GM21723 (cell line): ENCODE results near the gene SSX2IP.
A peak's percentile ranks its signal among the peaks of the same experiment; 100 is the strongest.
"Not testable (repeated sequence)": the region's sequence is repeated elsewhere in the genome, so short reads cannot be mapped to it uniquely, and the experiment has no call there.

Source experiments
- ATAC-seq: cut with Tn5 transposase; IDR thresholded peaks from one replicate; pipeline ENCODE4 v1.9.1; 2021; ENCODE audit warnings: mild to moderate bottlenecking, moderate library complexity; ENCODE audit not compliant: unreplicated experiment

The SSX2IP gene

DNA sequence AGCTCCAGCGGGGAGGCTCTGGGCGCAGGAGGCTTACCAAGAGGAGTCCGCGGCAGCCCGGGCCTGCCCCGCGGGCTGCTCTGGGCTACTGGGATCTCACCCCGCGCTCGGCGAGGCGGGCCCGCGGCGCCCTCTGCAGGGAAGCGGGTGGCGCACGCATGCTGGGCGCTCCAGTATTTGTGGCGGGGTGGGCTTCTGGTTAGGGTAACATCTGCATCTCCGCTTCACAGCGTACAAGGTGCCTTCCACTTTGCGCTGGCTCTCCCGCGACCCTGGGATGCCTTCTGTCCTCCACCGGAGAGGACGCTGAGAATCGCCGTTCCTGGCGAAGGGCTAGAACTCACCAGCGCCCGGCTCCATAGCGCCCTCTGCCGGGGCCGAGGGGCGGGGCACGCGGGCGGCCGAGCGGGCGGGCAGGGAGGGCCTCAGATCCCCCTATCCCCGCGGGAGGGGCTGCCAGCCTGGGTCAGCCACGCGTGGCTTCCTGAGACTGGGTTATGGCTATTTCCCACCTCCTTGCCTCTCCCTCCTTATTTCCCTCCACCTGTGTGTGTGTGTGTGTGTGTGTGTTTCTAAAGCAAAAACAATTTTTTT is 69.4 kb downstream of the SSX2IP start:
- peak; percentile 96 for ATAC-seq

DNA sequence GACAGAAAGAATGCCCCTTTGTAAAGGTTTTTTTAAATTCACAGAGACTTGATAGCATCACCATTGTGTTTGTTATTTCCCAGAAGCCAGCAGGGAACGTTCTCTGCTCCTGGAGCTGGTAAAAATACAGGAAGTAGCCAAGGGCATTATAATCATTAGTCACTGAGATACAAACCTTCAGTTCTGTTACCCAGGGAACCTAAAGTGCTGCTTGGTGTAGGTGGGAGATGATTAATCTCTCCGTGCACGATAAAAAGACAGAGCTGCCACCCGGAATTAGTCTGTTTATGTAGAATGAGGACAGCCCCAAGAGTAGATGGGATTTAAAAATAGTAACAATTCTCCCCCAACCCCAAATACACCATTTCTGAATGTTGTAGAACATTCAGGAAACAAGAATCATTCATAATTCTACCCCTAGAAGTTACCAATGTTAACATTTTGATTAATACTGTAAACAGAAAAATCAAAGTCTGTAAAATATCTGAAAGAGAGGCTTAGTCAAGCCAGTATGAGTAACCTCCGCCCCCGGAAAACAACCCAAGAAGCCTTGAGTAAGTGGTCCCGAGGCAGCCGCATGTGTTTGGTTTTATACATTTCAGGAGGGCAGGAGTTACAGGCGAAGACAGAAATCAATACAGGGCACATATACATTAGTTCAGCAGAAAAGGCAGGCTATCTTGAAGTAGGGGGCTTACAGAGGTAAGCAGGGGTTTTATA is 70.7 kb downstream of the SSX2IP start:
- no peak for ATAC-seq

DNA sequence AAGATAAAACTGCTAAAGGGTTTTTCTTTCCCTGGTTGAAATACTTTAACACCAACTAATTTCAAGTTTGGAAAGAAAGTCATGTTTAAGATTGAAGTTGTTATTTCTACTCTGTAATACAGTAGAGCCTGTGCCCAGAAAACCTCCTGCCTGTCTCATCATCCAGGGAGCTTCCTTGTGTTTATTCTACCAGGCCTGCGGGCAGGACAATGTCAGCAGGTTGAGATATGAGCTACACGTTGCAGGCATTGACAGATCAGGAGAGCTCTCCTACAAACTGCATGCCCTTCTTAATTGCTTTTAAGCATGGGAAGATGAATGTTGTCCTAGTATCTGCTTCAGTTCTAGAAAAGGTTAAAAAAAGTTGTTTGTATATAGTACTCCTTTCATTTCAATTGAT is 72.9 kb downstream of the SSX2IP start:
- ATAC-seq: no peak

DNA sequence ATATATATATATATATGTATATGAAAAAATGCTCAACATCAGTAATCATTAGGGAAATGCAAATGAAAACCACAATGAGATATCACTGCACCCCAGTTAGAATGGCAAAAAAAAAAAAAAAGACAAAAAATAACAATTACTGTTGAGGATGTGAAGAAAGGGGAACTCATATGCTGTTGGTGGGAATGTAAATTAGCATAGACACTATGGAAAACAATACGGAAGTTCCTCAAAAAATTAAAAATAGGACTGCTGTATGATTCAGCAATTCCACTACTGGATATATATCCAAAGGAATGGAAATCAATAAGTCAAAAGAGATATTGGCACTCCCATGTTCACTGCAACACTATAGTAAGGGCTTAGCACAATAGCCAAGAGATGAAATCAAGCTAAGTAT is 74.5 kb downstream of the SSX2IP start:
- ATAC-seq: no peak

DNA sequence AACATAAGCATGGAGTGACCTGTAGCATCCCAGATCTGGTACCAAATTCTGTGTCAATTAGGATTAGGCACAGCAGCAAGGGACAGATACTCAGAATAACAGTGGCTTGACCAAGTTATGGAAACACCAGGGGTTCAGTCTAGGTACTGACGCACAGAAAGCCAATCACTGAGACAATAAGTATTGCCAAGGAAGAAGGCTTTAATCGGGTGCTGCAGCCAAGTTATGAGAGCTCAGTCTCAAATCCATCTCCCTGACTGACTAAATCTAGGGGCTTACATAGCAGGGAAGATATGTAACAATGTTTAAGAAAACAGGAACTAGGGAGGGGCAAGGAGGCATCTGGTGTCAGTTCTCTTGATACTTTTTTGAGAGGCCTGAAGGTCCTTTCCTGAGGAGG is 76.4 kb downstream of the SSX2IP start:
- ATAC-seq: no peak

DNA sequence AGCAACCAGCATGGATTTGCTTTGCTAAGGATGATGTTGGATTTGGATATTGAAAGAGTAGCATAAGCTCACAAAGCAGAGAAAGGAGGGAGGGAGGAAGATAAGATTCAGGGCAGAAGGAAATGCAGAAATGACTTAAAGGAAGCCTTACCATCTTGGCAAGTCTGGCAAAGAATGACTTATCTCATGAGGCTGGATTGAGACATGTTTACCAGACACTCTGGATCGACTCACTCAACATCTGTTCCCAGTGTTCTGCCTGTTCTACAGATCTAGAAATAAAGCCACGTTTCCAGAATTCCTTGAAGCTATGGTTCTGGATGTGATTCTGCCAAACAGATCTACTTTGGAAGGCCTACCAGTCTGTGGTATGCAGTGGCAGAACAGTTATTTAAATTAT is 77.2 kb downstream of the SSX2IP start:
- no peak for ATAC-seq

DNA sequence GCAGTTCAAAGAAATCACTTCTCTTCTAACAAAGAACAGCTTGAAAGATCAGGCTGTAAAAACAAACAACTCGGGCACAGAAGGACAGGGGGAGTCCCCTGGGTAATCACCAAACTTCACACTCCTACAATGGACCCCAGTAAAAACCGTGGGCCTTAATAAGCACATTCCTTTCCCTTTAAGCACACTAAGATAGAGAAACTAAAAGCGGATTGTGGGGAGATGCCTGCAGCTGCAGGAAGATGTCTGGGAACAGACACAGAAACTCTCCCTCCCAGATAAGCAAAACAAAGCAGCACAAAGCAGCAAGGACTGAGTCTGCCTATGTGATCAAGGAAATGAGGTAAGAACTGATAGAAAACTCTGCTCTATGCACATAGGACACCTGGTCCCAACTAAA is 78.5 kb downstream of the SSX2IP start:
- ATAC-seq: no peak

DNA sequence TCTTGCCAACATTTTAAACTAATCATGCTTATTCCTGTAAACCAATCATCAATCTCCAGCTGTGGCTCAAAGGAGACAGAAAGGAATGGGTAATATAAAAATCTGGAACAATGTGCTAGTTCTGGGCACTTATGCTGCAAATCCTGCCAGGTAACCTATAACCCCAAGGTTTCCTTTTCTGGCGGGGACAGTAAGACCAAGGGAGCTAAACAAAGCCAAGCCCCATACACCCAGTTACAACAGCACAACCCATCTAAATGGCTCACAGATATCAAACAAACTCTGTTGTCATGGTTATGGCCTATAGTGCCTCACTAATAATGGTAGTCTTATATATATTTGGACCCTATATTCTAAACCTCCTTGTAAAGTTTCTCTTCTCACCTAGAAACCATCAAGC is 79.2 kb downstream of the SSX2IP start:
- ATAC-seq: no peak

DNA sequence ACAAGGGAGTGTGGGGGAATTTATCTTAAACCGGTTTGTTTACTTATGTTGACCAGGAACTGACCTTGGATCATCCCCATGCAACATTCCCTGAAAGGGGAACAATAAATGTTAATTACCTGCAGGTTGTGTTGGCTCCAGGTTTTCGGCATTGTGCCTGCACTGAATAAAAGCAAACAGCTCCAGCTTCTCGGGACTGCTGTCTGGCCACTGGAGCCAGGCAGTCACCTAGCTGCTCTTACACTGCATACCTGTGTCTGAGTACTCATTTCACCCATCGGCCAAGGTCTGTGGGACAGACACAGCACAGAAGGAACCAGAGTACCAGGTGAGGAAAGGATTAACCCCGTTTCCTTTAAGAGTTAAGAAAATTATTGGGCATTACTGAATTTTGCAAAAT is 83.3 kb downstream of the SSX2IP start:
- no peak for ATAC-seq

DNA sequence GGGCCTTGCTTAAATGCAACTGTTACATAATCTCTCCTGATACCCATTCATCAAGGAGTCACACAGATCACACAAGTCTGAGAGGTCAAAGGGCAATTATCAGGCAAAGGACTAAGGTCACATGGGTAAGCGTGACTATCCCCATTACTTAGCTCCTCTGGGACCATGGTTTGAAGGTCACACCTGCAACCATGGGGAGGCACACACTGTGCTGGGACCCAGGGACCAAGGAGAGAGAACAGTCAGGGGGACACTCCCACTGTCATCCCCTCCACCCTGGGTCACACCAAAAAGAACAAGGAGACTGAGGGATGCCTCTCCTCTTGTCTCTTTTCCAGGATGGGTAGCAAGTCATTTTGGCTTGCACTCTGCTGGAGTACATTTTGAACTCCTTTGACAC is 85.1 kb downstream of the SSX2IP start:
- no peak for ATAC-seq

DNA sequence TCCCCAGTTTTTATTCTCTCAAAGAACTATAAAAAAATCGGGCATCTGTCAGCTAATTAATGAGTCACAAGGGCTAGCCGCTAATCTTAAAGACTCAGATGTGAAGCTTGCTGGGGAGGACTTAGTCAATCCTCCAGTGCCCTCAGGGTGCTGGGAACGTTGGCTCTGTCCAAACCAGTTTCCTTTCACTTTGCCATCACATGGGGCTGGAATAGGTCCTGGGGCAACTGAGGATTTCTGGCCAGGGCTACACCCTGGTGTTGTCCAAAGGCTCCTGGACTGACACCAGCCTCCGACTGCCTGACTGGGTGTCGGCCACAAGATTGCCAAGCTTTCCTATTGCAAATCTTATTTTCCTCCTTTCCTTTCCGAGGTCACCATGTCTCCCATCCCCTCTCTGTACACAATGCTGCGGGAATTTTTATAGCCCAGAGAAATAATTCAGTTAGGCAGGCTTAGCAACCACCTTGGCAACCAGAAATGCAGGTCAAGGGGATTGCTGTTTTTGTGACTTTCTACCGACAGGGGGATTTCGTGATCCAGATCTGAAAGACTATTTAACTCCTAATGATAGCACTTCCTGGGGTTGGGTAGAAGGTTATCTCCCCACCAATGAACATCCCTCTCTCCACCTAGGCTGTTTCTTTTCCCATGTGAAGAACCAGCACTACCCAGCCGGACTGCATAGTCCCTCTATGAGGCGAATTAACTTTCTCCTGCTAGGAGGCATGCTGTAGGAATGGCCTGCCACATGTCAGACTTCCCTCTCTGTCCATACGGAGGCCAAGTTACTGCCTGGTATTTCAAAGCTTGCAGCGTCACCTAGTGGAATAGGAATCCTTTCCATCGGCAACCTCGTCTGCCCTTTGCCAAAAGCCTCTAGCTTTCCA is 86.1 kb downstream of the SSX2IP start:
- ATAC-seq: no peak

DNA sequence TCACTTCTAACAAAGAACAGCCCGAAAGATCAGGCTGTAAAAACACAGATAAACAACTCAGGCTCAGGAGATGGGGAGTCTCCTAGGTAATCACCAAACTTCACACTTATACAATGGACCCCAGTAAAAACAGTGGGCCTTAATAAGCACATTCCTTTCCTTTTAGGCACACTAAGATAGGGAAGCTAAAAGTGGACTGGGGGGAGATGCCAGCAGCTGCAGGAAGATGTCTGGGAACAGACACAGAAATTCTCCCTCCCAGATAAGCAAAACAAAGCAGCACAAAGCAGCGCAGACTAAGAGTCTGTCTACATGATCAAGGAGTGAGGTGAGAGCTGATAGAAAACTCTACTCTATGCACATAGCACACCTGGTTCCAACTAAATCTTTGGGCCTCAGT is 87.0 kb downstream of the SSX2IP start:
- no peak for ATAC-seq

DNA sequence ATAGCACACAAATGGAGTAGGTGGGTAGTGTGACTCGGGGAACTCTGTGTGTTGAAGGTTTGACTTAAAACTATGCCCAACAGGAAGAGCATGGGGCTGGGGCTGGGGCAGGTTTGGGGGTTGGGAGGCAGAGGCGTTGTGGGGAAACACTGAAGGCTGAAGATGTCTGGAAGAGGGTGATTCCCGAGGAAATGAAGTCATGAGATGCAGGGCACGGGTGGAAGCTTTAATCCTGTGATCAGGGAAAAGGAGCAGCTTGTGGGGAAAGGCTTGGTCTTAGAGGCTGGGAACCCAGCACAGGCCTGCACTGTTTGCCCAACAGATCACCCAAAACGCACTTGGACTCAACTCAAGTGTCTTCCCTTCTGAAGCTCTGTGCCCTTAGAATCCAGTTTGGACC is 89.5 kb downstream of the SSX2IP start:
- no peak for ATAC-seq

DNA sequence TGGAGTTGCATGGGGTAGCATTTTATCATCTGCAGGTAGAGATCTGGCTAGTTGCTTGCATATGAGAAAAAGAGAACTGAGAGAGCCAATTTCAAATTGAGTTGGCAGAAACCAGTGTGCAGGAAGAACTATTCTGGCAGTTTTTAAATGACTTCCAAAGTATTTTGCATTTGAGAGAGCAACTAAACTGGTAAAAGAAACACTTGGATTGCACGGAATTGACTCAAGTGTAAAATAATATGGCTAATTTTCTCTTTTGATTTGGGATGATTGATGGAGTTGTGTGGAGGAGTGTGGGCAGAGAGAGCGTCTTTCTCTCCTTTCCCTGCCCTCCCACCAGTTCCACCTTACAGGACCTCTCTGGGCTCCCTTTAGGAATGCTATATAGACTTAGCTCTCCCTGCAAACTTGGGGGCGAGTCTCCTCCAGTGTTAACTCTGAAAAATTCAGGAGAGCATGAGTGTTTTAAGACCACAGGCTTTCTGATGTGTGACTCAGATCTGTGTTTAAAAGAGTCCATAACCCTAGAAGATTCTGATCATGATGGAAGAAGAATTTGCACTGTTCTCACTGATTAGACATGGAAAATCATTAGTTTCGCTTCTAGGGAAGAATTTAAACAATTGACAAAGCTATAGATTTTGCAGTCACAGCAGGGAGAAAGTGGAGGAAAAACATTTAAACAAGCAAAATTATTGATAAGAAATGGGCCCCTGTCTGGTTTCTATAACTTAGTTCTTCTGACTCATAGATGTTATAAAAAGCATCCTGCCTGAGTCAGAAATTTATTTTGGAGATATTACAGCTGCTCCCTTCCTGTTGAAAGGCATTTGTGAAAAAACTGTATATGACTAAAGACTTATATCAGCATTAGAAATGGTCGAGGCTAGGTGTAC is 91.2 kb downstream of the SSX2IP start:
- peak; percentile 80 for ATAC-seq

DNA sequence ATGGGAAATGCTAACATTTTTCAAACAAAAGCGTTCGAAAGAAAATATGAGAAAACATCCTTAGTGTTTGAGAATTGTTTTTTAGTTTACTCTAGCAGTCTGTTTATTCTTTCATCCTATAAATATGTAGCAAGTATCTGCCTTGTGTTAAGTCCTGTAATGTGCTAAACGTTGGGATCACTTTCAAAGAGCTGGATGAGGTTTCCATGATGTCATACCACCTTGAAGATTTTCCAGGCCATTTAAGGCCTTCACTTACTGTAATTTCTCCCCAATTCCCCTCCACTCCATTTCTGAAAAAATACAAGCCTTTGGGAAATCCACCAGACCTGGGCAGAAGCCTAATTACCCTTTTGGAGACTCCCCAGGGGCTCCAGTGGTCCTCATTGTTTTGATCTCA is 91.8 kb downstream of the SSX2IP start:
- peak; percentile 1 for ATAC-seq

DNA sequence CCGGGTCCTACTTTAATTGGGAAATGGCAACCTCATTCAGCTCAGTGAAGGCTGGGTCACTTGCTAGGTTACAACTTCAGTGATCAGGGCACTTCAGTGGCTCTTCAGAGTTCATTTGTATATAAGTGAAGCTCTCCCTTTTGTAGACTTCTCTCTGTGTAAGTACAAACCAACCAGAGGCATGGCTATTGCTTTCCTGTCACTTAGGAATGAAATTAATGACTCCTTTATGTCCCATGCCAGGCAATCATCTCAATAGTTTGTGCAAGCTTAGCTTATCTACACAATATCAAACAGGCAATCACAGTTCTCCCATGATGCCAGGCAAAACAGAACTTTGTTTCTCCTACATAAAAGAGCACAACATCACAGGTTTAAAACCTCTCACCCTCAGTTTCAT is 93.2 kb downstream of the SSX2IP start:
- no peak for ATAC-seq

DNA sequence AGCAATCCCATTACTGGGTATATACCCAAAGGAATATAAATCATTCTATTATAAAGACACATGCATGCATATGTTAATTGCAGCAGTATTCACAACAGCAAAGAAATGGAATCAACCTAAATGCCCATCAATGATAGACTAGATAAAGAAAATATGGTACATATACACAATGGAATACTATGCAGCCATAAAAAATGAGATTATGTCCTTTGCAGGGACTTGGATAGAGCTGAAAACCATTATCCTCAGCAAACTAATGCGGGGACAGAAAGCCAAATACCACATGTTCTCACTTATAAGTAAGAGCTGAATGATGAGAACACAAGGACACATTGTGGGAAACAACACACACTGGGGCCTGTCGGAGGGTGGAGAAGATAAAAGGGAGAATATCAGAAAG is 95.3 kb downstream of the SSX2IP start:
- not testable (repeated sequence) for ATAC-seq
